HL-60 (cell line): ENCODE measurements around the gene UFM1.
A peak's percentile ranks its signal among the peaks of the same experiment; 100 is the strongest.

ENCODE experiments used
- DNase-seq, 2 experiments: peaks; one replicate each; pipeline ENCODE4 v3.0.0-alpha.2; 2010 to 2020; ENCODE audit warnings: low read depth in 1 of 2, low spot score in 1 of 2
- H3K27ac ChIP-seq: fragments of 250-450 bp; sonication (Bioruptor Pico); replicated peaks from 2 replicates; pipeline ENCODE4 v1.5.1; 2020; ENCODE audit warnings: mild to moderate bottlenecking, moderate library complexity
- H3K27me3 ChIP-seq: fragments of 250-450 bp; sonication (Bioruptor Pico); 2 replicates; pipeline ENCODE4 v1.5.1; 2021; ENCODE audit warnings: mild to moderate bottlenecking, moderate library complexity; ENCODE audit not compliant: insufficient read depth, poor library complexity, severe bottlenecking
- H3K4me3 ChIP-seq: replicated peaks from 2 replicates; pipeline ENCODE4 v1.5.1; 2011; ENCODE audit warnings: mild to moderate bottlenecking, control low read depth, low read length; ENCODE audit not compliant: insufficient read depth
- GABPA ChIP-seq: IDR thresholded peaks from 2 replicates; pipeline ENCODE4 v1.6.1; 2012; ENCODE audit warnings: low read depth
- POLR2AphosphoS5 ChIP-seq: IDR thresholded peaks from 2 replicates; pipeline ENCODE4 v1.6.1; 2012; ENCODE audit warnings: low read depth
- REST ChIP-seq: IDR thresholded peaks from 2 replicates; pipeline ENCODE4 v1.6.1; 2012; ENCODE audit warnings: low read depth; ENCODE audit not compliant: insufficient replicate concordance
- SPI1 ChIP-seq: IDR thresholded peaks from 2 replicates; pipeline ENCODE4 v1.6.1; 2012; ENCODE audit warnings: low read depth, mild to moderate bottlenecking, borderline replicate concordance
- TF ChIP-seq, protein P1 (sequence below): IDR thresholded peaks from one replicate; pipeline ENCODE4 v1.5.1; 2011; ENCODE audit warnings: low read length, control low read depth, inconsistent platforms; ENCODE audit not compliant: insufficient read depth

The UFM1 gene

DNA sequence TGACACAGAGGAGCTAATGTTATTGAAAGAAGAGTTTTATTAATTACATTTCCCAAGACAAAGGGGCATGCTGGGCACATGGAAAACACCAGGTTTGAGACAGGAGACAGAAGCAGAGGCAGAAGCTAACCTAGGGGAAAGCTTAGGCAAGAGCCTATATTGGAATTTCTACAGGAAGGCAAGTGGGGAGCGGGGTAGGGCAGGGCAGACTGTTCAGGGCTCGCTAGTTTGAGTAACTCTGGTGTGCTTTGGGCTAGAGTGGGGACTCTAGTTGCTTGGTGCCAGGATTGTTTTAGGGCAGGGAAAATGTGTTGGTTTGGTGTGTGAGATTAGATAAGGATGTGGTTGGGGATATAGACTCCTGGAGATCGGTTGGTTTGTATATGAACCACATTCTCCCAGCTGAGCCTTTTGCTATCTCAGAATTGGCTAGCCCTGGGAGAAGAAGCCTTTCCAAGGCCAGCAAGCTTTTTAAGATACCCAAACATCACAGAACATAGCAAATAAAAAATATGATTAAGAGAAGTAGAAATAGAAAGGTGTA, 8.4 kb upstream of the UFM1 start:
- H3K4me3 ChIP-seq: no peak overlapping the region
- no peak overlapping the region for H3K27ac ChIP-seq
- no peak for DNase-seq
- TF ChIP-seq POLR2AphosphoS5 (no peak), SPI1 (no peak), GABPA (no peak), REST (no peak)
- TF ChIP-seq, protein P1, sequence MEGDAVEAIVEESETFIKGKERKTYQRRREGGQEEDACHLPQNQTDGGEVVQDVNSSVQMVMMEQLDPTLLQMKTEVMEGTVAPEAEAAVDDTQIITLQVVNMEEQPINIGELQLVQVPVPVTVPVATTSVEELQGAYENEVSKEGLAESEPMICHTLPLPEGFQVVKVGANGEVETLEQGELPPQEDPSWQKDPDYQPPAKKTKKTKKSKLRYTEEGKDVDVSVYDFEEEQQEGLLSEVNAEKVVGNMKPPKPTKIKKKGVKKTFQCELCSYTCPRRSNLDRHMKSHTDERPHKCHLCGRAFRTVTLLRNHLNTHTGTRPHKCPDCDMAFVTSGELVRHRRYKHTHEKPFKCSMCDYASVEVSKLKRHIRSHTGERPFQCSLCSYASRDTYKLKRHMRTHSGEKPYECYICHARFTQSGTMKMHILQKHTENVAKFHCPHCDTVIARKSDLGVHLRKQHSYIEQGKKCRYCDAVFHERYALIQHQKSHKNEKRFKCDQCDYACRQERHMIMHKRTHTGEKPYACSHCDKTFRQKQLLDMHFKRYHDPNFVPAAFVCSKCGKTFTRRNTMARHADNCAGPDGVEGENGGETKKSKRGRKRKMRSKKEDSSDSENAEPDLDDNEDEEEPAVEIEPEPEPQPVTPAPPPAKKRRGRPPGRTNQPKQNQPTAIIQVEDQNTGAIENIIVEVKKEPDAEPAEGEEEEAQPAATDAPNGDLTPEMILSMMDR: no peak
- H3K27me3 ChIP-seq: no peaks in the 10 kb centered on the region

DNA sequence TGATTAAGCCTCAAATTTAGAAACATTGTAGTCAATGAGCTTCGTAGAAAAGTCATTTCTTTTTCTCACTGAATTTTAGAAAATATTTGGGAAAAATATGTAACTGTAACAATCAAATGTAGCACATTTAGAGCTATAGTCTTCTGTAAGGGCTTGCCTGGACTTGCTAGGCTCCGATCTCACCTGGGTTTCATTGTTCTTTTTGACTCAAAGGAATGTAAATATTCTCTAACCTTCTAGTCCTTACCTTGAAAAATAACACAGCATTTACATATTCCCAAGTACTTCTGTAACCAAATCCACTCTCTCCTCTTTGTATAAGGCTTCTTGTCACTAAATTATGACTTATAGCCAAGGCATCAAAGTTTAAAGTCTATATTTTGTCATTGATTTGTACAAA, 2.9 kb upstream of the UFM1 start:
- TF ChIP-seq POLR2AphosphoS5 (no peak), SPI1 (no peak), GABPA (no peak), REST (no peak)
- TF ChIP-seq, protein P1: no peak
- no peak overlapping the region for H3K27ac ChIP-seq
- no peak for DNase-seq
- no peak overlapping the region for H3K4me3 ChIP-seq
- no peaks in the 10 kb centered on the region for H3K27me3 ChIP-seq

DNA sequence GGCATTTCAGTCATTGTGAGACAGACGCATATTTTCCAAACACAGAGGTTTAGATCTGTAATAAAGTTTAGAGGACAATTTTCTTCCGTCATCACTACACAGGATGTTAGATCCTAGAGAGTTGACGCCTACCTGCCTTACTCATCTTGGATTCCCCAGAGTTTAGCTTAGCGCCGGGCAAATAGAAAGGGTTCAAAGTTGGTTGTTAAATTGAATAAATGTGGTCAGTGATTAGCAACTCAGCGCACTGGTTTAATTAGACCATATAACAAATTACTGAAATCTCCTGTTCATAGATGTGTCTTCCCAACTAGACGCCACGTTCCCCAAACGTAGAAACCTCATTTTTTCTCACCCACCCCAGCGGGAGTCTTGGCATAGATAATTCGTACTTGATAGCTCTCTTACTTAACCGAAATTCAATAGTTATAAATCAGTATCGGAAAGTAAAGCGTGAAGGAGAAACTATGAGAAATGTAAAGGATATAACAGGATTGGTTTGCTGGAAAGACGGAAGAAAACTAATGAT, 726 bp upstream of the UFM1 start:
- H3K4me3 ChIP-seq: peak overlapping the region; percentile 63
- H3K27ac ChIP-seq: peak overlapping the region; percentile 99
- H3K27me3 ChIP-seq: no peaks in the 10 kb centered on the region
- no peak for DNase-seq
- TF ChIP-seq REST (no peak), POLR2AphosphoS5 (no peak), GABPA (no peak), SPI1 (no peak)
- TF ChIP-seq, protein P1: no peak
